ENCODE measurements around the gene ZDHHC14.

DNA sequence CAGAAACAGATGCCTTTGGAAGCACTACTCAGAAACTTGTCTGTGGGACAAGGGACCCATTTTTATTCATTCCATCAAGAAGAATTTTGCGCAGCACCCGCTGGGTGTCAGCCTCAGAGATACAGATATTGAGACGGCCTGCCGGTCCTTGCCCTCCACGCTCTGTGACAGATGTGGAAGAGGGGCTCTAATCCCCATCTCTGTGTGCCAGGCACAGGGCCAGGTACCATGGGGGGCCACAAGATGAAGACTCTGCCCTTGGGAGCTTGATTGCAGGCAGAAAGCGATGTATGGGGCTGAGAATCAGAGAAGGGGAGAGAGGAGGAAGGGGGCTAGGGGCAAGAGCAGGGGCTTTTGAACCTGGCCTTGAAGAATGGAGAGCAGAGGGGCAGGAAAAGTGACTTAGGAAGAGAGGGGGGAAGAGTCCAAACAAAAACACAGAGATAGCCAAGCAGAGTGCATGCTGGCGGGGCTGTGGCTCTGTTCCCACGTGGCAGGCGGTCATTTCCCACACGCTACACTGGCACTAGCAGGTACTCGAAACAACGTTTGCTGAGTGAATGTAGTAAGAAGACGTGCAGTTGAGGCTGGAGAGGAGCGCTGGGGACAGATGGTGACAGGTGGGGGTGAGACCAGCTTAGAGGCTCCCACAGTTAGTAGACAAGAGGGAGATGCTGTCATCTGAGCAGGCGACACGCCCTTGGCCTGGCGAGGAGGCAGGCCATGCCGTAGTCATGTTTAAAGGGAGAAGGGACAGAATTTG, 271.8 kb downstream of the ZDHHC14 start:
- no peak for TF ChIP-seq POLR2A (IDR thresholded peaks at IDR 0.05; ENCODE audit: low read length)
- TF ChIP-seq GATA1 (IDR thresholded peaks at IDR 0.05; ENCODE audit: low read depth, low read length): no peak
